ENCODE measurements around the gene DNAI7. TPM values are rescaled to one million over a fixed set of nuclear protein-coding genes. Genes with fewer than 3 reads are reported as not detected.

DNAI7 gene
- polyA plus RNA-seq, 1 donor from 2014 or later = 1.3 TPM

GRCh38 chr12:25207846-25208245 is 12.9 kb upstream of the DNAI7 start:
- Histone ChIP-seq H3K4me3 (ENCODE audit: low read length) (no peak overlapping the region), H3K36me3 (ENCODE audit: insufficient read depth, low read length) (no peaks in the 10 kb centered on the region), H3K27ac (ENCODE audit: low read length) (no peak overlapping the region), H3K4me2 (ENCODE audit: low read length) (no peak overlapping the region), H2AFZ (ENCODE audit: low read depth, low read length) (no peak overlapping the region), H3K27me3 (ENCODE audit: insufficient read depth, low read depth, low read length) (no peaks in the 10 kb centered on the region), H3K9me3 (ENCODE audit: low read length) (no peaks in the 10 kb centered on the region), H3K79me2 (replicated peaks; ENCODE audit: insufficient read depth, low read length) (no peaks in the 10 kb centered on the region), H3K9me2 (ENCODE audit: insufficient read depth, low read length) (no peaks in the 10 kb centered on the region), H4K20me1 (ENCODE audit: insufficient read depth) (no peaks in the 10 kb centered on the region), H3K9ac (ENCODE audit: low read length) (no peak overlapping the region), H3F3A (ENCODE audit: insufficient read depth, low read length, poor library complexity, severe bottlenecking) (no peaks in the 10 kb centered on the region)
- TF ChIP-seq SMC3 (conservative IDR thresholded peaks at IDR 0.05; ENCODE audit: poor library complexity) (no peak), POLR2AphosphoS5 (IDR thresholded peaks at IDR 0.05) (no peak), RAD21 (conservative IDR thresholded peaks at IDR 0.05) (no peak), REST (IDR thresholded peaks at IDR 0.05; ENCODE audit: borderline replicate concordance) (no peak), CTCF (IDR thresholded peaks at IDR 0.05; ENCODE audit: poor library complexity, severe bottlenecking) (no peak), EZH2 (IDR thresholded peaks at IDR 0.05; ENCODE audit: borderline replicate concordance, insufficient read depth, low read length, poor library complexity, severe bottlenecking) (no peak), EP300 (conservative IDR thresholded peaks at IDR 0.05; ENCODE audit: poor library complexity, severe bottlenecking) (no peak), TAF1 (IDR thresholded peaks at IDR 0.05; ENCODE audit: low read depth) (no peak), MXI1 (conservative IDR thresholded peaks at IDR 0.05; ENCODE audit: poor library complexity, severe bottlenecking) (no peak)

- Histone ChIP-seq H4K20me1 (ENCODE audit: insufficient read depth) (no peaks in the 10 kb centered on the region), H3K36me3 (ENCODE audit: insufficient read depth, low read length) (no peaks in the 10 kb centered on the region), H2AFZ (ENCODE audit: low read depth, low read length) (no peak overlapping the region), H3K9ac (ENCODE audit: low read length) (no peak overlapping the region), H3K27ac (ENCODE audit: low read length) (no peak overlapping the region), H3K4me2 (ENCODE audit: low read length) (no peak overlapping the region), H3K79me2 (replicated peaks; ENCODE audit: insufficient read depth, low read length) (no peaks in the 10 kb centered on the region), H3K27me3 (ENCODE audit: insufficient read depth, low read depth, low read length) (no peaks in the 10 kb centered on the region), H3K9me3 (ENCODE audit: low read length) (no peaks in the 10 kb centered on the region), H3F3A (ENCODE audit: insufficient read depth, low read length, poor library complexity, severe bottlenecking) (no peaks in the 10 kb centered on the region), H3K9me2 (ENCODE audit: insufficient read depth, low read length) (no peaks in the 10 kb centered on the region), H3K4me3 (ENCODE audit: low read length) (no peak overlapping the region)
- TF ChIP-seq MXI1 (conservative IDR thresholded peaks at IDR 0.05; ENCODE audit: poor library complexity, severe bottlenecking) (no peak), EZH2 (IDR thresholded peaks at IDR 0.05; ENCODE audit: borderline replicate concordance, insufficient read depth, low read length, poor library complexity, severe bottlenecking) (no peak), SMC3 (conservative IDR thresholded peaks at IDR 0.05; ENCODE audit: poor library complexity) (no peak), RAD21 (conservative IDR thresholded peaks at IDR 0.05) (no peak), TAF1 (IDR thresholded peaks at IDR 0.05; ENCODE audit: low read depth) (no peak), POLR2AphosphoS5 (IDR thresholded peaks at IDR 0.05) (no peak), EP300 (conservative IDR thresholded peaks at IDR 0.05; ENCODE audit: poor library complexity, severe bottlenecking) (no peak), CTCF (IDR thresholded peaks at IDR 0.05; ENCODE audit: poor library complexity, severe bottlenecking) (no peak), REST (IDR thresholded peaks at IDR 0.05; ENCODE audit: borderline replicate concordance) (no peak)
Measured at GRCh38 chr12:25207411-25207810, 12.5 kb upstream of the DNAI7 start.

Data from neural cell (in vitro differentiated cells).